Measurements from ENCODE around the gene SUFU. TPM values are rescaled to one million over a fixed set of nuclear protein-coding genes. Genes with fewer than 3 reads are reported as not detected.
"Not testable (repeated sequence)": the region's sequence is repeated elsewhere in the genome, so short reads cannot be mapped to it uniquely, and the experiment has no call there.

The SUFU gene
- total RNA-seq, 1 experiment from 2014 or later, result 13.1 TPM

DNA sequence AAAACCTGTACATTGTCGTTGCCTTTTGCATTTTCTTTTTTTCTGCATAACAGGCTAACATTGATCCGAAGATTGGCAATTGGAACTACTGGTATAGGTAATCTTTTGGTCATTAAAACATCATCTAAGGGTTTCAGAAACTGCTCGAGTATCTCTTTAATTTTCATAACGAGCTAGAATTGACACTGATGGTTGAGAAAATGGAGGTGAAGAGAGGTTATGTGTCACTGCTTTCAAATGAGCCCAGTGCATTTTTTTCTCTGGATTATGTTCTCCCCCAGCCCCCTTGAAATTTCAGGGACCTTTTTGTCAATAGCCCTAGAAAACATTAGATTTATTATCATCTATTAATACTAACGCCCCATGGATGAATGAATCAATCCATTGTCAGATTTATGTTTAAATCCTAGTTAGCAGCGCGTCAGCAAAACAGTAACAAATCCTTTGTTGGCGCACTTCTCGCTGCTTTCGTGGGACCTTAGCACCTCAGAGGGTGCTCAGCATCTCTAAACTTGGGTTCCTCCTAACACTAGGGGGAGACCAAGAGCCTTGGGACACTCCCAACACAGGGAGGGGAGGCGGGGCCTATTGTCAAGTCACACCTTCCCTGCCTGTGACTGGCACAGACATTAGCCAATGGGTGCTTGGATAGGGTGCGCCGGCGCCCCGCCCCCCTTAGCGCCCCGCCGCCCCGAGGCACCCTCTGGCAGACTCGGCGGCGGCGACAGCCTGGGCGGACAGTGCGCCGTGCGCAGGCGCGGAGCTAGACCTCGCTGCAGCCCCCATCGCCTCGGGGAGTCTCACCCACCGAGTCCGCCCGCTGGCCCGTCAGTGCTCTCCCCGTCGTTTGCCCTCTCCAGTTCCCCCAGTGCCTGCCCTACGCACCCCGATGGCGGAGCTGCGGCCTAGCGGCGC is at the start of gene SUFU (continued):
- TF ChIP-seq ARID4B (CRISPR knock-in tag; IDR thresholded peaks at IDR 0.05; ENCODE audit: borderline replicate concordance) (no peak; the same call in 1 of the 2 replicates), SMAD4 (CRISPR knock-in tag; IDR thresholded peaks at IDR 0.05) (no peak), ZNF232 (CRISPR knock-in tag; IDR thresholded peaks at IDR 0.05) (peak; percentile 59; the same call in 1 of the 2 replicates), KAT7 (CRISPR knock-in tag; IDR thresholded peaks at IDR 0.05; ENCODE audit: borderline replicate concordance) (no peak), NR1H2 (CRISPR knock-in tag; IDR thresholded peaks at IDR 0.05) (no peak), ZNF121 (CRISPR knock-in tag; IDR thresholded peaks at IDR 0.05) (no peak), CREB1 (CRISPR knock-in tag; IDR thresholded peaks at IDR 0.05) (no peak), CTCF (IDR thresholded peaks at IDR 0.05) (peak; percentile 70), CREM (CRISPR knock-in tag; IDR thresholded peaks at IDR 0.05) (no peak), NFATC4 (CRISPR knock-in tag; IDR thresholded peaks at IDR 0.05) (no peak)

DNA sequence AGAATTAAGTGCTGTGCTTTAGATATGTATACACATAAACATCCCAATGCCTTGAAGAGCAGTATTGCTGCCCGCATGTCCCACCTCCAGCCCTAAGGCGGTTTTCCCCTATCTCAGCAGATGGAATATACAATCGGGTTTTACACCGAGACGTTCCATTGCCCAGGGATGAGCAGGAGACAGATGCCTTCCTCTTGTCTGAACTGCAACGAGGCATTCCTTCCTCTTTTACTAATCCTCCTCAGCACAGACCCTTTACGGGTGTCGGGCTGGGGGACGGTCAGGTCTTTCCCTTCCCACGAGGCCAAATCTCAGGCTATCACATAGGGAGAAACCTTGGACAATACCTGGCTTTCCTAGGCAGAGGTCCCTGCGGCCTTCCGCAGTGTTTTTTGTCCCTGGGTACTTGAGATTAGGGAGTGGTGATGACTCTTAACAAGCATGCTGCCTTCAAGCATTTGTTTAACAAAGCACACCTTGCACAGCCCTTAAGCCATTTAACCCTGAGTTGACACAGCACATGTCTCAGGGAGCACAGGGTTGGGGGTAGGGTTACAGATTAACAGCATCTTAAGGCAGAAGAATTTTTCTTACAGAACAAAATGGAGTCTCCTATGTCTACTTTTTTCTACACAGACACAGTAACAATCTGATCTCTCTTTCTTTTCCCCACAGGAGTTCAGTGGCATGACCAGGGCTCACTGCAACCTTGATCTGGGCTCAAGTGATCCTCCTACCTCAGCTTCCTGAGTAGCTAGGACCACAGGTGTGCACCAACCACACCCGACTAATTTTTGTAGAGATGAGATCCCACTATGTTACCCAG is 48.9 kb upstream of the SUFU start:
- H3K4me3 Mint-ChIP-seq, result not testable (repeated sequence)

DNA sequence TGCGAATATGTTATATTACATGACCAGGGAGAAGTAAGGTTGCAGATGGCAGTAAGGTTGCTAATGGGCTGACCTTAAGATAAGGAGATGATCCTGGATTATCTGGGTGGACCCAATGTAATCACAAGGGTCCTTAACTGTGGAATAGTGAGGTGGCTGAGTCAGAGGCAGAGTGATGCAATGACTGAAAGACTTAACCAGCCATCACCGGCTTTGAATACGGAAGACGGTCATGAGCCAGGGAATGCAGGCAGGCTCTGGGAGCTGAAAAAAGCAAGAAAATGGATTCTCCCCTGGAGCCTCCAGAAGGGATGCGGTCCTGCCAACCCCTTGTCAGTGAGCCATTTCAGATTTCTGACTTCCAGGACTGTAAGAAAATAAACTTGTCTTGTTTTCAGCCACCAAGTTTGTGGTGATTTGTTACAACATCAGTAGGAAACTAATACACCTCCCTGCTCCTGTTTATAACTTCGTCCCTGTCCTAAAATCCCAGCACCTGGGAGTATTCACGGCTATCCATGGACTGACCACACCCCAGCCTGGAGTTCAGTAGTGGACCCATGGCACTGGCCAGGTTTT is 47.8 kb upstream of the SUFU start:
- Mint-ChIP-seq H3K4me3 (no peak overlapping the region), H3K9me3 (no peaks in the 10 kb centered on the region), H3K27ac (peak overlapping the region; percentile 82; the same call in 1 of the 2 replicates), H3K27me3 (ENCODE audit: low read depth) (no peaks in the 10 kb centered on the region; the same call in 1 of the 2 replicates), H3K36me3 (peaks cover 15% of the 10 kb centered on the region), H3K4me1 (peaks cover 44% of the 10 kb centered on the region)
- DNase-seq (ENCODE audit: low spot score) (no peak), ATAC-seq (no peak)
- CTCF ChIA-PET, result interaction anchor here (0.6 to 1.0 kb wide), 3 partner anchors 15 to 72 kb away, joined by 3 read pairs; partner anchors contain the start of gene PSD
- POLR2A ChIA-PET, result interaction anchor here (1.0 kb wide), 1 partner anchor 24 kb away, joined by 3 read pairs; the partner anchor contains the start of gene CUEDC2
- TF ChIP-seq RORB (CRISPR knock-in tag; IDR thresholded peaks at IDR 0.05), result no peak
- no peak for TF ChIP-seq JUN (CRISPR knock-in tag; IDR thresholded peaks at IDR 0.05)
- TF ChIP-seq AFF4 (CRISPR knock-in tag; IDR thresholded peaks at IDR 0.05; ENCODE audit: borderline replicate concordance), result no peak
- TF ChIP-seq, protein P1, sequence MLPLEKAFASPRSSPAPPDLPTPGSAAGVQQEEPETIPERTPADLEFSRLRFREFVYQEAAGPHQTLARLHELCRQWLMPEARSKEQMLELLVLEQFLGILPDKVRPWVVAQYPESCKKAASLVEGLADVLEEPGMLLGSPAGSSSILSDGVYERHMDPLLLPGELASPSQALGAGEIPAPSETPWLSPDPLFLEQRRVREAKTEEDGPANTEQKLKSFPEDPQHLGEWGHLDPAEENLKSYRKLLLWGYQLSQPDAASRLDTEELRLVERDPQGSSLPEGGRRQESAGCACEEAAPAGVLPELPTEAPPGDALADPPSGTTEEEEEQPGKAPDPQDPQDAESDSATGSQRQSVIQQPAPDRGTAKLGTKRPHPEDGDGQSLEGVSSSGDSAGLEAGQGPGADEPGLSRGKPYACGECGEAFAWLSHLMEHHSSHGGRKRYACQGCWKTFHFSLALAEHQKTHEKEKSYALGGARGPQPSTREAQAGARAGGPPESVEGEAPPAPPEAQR (CRISPR knock-in tag; IDR thresholded peaks at IDR 0.05), result no peak

More for the DNA sequence above, 48.9 kb upstream of the SUFU start:
- DNase-seq (ENCODE audit: low spot score); ATAC-seq; CTCF ChIA-PET; H3K27me3 Mint-ChIP-seq (ENCODE audit: low read depth); H3K9me3 Mint-ChIP-seq; POLR2A ChIA-PET: not testable (repeated sequence)
- 0 out of 2 replicates have a peak, but pooled peaks have one; percentile 29 for TF ChIP-seq MAX (CRISPR knock-in tag; IDR thresholded peaks at IDR 0.05)
- peaks cover 15% of the 10 kb centered on the region for H3K36me3 Mint-ChIP-seq
- peak overlapping the region; percentile 88 for H3K27ac Mint-ChIP-seq
- H3K4me1 Mint-ChIP-seq, result peaks cover 40% of the 10 kb centered on the region
